CD4-positive, alpha-beta T cell treated with Interleukin-2 at 100 ng/mL for 4 hours (primary cell): ENCODE results near the gene PLD2.
"Not testable (repeated sequence)": the region's sequence is repeated elsewhere in the genome, so short reads cannot be mapped to it uniquely, and the experiment has no call there.

Source experiments
- DNase-seq: peaks from one replicate; pipeline ENCODE4 v3.0.0-alpha.2; 2020; ENCODE audit warnings: low spot score

PLD2 gene

GRCh38 chr17:4789951-4790704, 16.8 kb upstream of the PLD2 start:
- peak; percentile 82 for DNase-seq

GRCh38 chr17:4790705-4791088, 16.3 kb upstream of the PLD2 start:
- no peak for DNase-seq

- no peak for DNase-seq
Measured at GRCh38 chr17:4795168-4795567, 11.8 kb upstream of the PLD2 start.

GRCh38 chr17:4796552-4796920, 10.4 kb upstream of the PLD2 start:
- no peak for DNase-seq

GRCh38 chr17:4800462-4801196, 6.3 kb upstream of the PLD2 start:
- DNase-seq = no peak

- DNase-seq = no peak
Measured at GRCh38 chr17:4802228-4802627, 4.7 kb upstream of the PLD2 start, which contains the start of gene C17orf114. Gene C17orf114 (minus strand): TSS chr17:4802328.

GRCh38 chr17:4806456-4806776, 536 bp upstream of the PLD2 start:
- DNase-seq = no peak

GRCh38 chr17:4807605-4808377, 839 bp downstream of the PLD2 start:
- no peak for DNase-seq

- no peak for DNase-seq
Measured at GRCh38 chr17:4808378-4808767, 1.4 kb downstream of the PLD2 start.

- DNase-seq = no peak
Measured at GRCh38 chr17:4810696-4811290, 3.8 kb downstream of the PLD2 start.

- no peak for DNase-seq
Measured at GRCh38 chr17:4811471-4811870, 4.5 kb downstream of the PLD2 start.

GRCh38 chr17:4812690-4813089, 5.7 kb downstream of the PLD2 start:
- DNase-seq = no peak

GRCh38 chr17:4815043-4815675, 8.2 kb downstream of the PLD2 start:
- no peak for DNase-seq

GRCh38 chr17:4816826-4817225, 9.9 kb downstream of the PLD2 start:
- no peak for DNase-seq

GRCh38 chr17:4818276-4818675, 11.3 kb downstream of the PLD2 start:
- DNase-seq = no peak

GRCh38 chr17:4822835-4823234, 15.9 kb downstream of the PLD2 start:
- no peak for DNase-seq

GRCh38 chr17:4823373-4824089, 16.6 kb downstream of the PLD2 start:
- no peak for DNase-seq

- no peak for DNase-seq
Measured at GRCh38 chr17:4827399-4827798, 20.4 kb downstream of the PLD2 start.

- DNase-seq = not testable (repeated sequence)
Measured at GRCh38 chr17:4832829-4833177, 25.9 kb downstream of the PLD2 start.

- peak; percentile 93 for DNase-seq
Measured at GRCh38 chr17:4833178-4833940, 26.4 kb downstream of the PLD2 start, which contains the start of gene MINK1. Gene MINK1 (plus strand): TSS chr17:4833340. CDS start chr17:4833584, 244 bp downstream.
